ENCODE results near the gene MMADHC. TPM values are rescaled to one million over a fixed set of nuclear protein-coding genes. Genes with fewer than 3 reads are reported as not detected.

Gene MMADHC
- polyA plus RNA-seq, 3 donors: 20.5 to 119 (median 97.9) TPM

DNA sequence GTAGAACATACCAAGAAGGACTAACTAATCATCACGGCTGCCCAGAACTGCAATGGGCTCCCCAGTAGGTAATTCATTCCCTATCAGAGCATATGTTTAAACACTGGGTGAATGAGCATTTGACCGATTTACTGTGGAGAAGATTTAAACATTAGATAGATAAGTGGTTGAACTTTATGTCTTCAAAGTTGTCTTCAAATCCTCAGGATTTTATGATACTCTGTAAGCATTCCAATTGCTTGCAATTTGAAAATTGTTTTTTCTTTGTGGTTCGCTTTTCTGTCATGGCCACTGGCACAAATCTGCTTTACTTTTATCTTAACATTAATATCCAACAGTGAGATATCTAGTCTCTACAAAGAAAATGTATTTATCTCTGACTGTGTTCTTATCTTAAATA is 37.7 kb upstream of the MMADHC start:
- Mint-ChIP-seq H3K4me1 (peaks cover 7% of the 10 kb centered on the region), H3K36me3 (no peaks in the 10 kb centered on the region), H3K27me3 (ENCODE audit: low read depth in 3 of 3) (peaks cover 0 to 7% (median 2%) of the 10 kb centered on the region in 3 donors), H3K9me3 (peaks cover 0 to 2% (median 0%) of the 10 kb centered on the region in 7 donors), H3K4me3 (no peak overlapping the region), H3K27ac (no peak overlapping the region)
- no peaks in the 10 kb centered on the region for H3K36me3 ChIP-seq (replicated peaks in 1 of 2; ENCODE audit: control insufficient read depth in 1 of 2, insufficient read depth in 2 of 2, low read length in 2 of 2)
- H3K27me3 ChIP-seq (ENCODE audit: control insufficient read depth in 2 of 2, insufficient read depth in 2 of 2, low read length in 2 of 2): no peaks in the 10 kb centered on the region
- no peak overlapping the region for H2AFZ ChIP-seq (ENCODE audit: insufficient read depth, low read depth, low read length, poor library complexity, severe bottlenecking)
- no peak overlapping the region for H3K9ac ChIP-seq (ENCODE audit: insufficient read depth, low read length, poor library complexity, severe bottlenecking)
- no peak overlapping the region for H3K4me2 ChIP-seq (replicated peaks; ENCODE audit: extremely low read depth, low read length, poor library complexity, severe bottlenecking)
- no peaks in the 10 kb centered on the region for H3K4me1 ChIP-seq (ENCODE audit: control insufficient read depth in 1 of 2, insufficient read depth in 2 of 2, low read length in 2 of 2)
- WGBS (ENCODE audit: insufficient coverage): no CpG with 5 or more reads among the region's 3 CpGs
- TF ChIP-seq, protein P1, sequence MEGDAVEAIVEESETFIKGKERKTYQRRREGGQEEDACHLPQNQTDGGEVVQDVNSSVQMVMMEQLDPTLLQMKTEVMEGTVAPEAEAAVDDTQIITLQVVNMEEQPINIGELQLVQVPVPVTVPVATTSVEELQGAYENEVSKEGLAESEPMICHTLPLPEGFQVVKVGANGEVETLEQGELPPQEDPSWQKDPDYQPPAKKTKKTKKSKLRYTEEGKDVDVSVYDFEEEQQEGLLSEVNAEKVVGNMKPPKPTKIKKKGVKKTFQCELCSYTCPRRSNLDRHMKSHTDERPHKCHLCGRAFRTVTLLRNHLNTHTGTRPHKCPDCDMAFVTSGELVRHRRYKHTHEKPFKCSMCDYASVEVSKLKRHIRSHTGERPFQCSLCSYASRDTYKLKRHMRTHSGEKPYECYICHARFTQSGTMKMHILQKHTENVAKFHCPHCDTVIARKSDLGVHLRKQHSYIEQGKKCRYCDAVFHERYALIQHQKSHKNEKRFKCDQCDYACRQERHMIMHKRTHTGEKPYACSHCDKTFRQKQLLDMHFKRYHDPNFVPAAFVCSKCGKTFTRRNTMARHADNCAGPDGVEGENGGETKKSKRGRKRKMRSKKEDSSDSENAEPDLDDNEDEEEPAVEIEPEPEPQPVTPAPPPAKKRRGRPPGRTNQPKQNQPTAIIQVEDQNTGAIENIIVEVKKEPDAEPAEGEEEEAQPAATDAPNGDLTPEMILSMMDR (IDR thresholded peaks at IDR 0.05): no peak
- H3K9me3 ChIP-seq (replicated peaks in 1 of 2; ENCODE audit: control insufficient read depth in 1 of 2, insufficient read depth in 1 of 2, low read length in 2 of 2): no peaks in the 10 kb centered on the region
- H3K4me3 ChIP-seq (replicated peaks in 1 of 3; ENCODE audit: low read depth in 2 of 3, low read length in 3 of 3): no peak overlapping the region
- intact Hi-C loops (cut with micrococcal nuclease): no loop called here
- no peaks in the 10 kb centered on the region for H3K79me2 ChIP-seq (ENCODE audit: insufficient read depth, low read length)
- H4K20me1 ChIP-seq (ENCODE audit: insufficient read depth, low read length): no peaks in the 10 kb centered on the region
- no peak overlapping the region for H3K27ac ChIP-seq (ENCODE audit: low read depth in 1 of 2, low read length in 2 of 2)
- DNase-seq: no peak

GRCh38 chr2:149622343-149622742 is 34.8 kb upstream of the MMADHC start:
- Histone ChIP-seq H3K4me2 (replicated peaks; ENCODE audit: extremely low read depth, low read length, poor library complexity, severe bottlenecking) (no peak overlapping the region), H3K27ac (ENCODE audit: low read depth in 1 of 2, low read length in 2 of 2) (no peak overlapping the region), H3K9me3 (replicated peaks in 1 of 2; ENCODE audit: control insufficient read depth in 1 of 2, insufficient read depth in 1 of 2, low read length in 2 of 2) (no peaks in the 10 kb centered on the region), H3K9ac (ENCODE audit: insufficient read depth, low read length, poor library complexity, severe bottlenecking) (no peak overlapping the region), H3K4me1 (ENCODE audit: control insufficient read depth in 1 of 2, insufficient read depth in 2 of 2, low read length in 2 of 2) (no peaks in the 10 kb centered on the region), H3K27me3 (ENCODE audit: control insufficient read depth in 2 of 2, insufficient read depth in 2 of 2, low read length in 2 of 2) (no peaks in the 10 kb centered on the region), H3K36me3 (replicated peaks in 1 of 2; ENCODE audit: control insufficient read depth in 1 of 2, insufficient read depth in 2 of 2, low read length in 2 of 2) (no peaks in the 10 kb centered on the region), H4K20me1 (ENCODE audit: insufficient read depth, low read length) (no peaks in the 10 kb centered on the region), H3K4me3 (replicated peaks in 1 of 3; ENCODE audit: low read depth in 2 of 3, low read length in 3 of 3) (no peak overlapping the region), H2AFZ (ENCODE audit: insufficient read depth, low read depth, low read length, poor library complexity, severe bottlenecking) (no peak overlapping the region), H3K79me2 (ENCODE audit: insufficient read depth, low read length) (no peaks in the 10 kb centered on the region)
- Mint-ChIP-seq H3K9me3 (peaks cover 0 to 2% (median 0%) of the 10 kb centered on the region in 7 donors), H3K27me3 (ENCODE audit: low read depth in 3 of 3) (peaks cover 0 to 7% (median 2%) of the 10 kb centered on the region in 3 donors), H3K36me3 (no peaks in the 10 kb centered on the region), H3K4me3 (no peak overlapping the region), H3K27ac (no peak overlapping the region), H3K4me1 (peaks cover 7% of the 10 kb centered on the region)
- DNase-seq: no peak
- 100% methylated on average over 1 of the region's 1 CpG for WGBS (ENCODE audit: insufficient coverage)
- intact Hi-C loops (cut with micrococcal nuclease): no loop called here
- TF ChIP-seq, protein P1 (IDR thresholded peaks at IDR 0.05): no peak
